NCI-H1694 treated with DMSO at 0.1 percent for 48 hours (cell line): ENCODE measurements around the gene NAA15.
"Not testable (repeated sequence)": the region's sequence is repeated elsewhere in the genome, so short reads cannot be mapped to it uniquely, and the experiment has no call there.

Source experiments
- DNase-seq: peaks from one replicate; lab custom pipeline; 2025; lab: John Stamatoyannopoulos, UW

NAA15 gene

DNA sequence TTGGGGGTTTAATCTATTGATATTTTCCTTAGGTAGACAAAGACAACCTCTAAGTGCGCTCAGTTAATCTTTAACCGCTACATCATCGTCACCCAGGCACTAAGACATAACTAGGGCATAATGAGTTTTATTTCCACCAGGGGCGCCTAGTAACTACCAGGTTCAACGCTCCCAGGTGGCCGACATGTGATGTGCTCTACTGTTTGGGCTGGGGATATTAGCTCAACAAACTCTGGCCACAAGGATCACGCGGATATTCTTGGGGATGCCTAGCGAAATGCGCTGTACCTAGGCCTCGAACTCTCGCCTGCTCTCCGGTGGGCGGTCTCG, 151.7 kb downstream of the NAA15 start:
- peak; percentile 74 for DNase-seq

DNA sequence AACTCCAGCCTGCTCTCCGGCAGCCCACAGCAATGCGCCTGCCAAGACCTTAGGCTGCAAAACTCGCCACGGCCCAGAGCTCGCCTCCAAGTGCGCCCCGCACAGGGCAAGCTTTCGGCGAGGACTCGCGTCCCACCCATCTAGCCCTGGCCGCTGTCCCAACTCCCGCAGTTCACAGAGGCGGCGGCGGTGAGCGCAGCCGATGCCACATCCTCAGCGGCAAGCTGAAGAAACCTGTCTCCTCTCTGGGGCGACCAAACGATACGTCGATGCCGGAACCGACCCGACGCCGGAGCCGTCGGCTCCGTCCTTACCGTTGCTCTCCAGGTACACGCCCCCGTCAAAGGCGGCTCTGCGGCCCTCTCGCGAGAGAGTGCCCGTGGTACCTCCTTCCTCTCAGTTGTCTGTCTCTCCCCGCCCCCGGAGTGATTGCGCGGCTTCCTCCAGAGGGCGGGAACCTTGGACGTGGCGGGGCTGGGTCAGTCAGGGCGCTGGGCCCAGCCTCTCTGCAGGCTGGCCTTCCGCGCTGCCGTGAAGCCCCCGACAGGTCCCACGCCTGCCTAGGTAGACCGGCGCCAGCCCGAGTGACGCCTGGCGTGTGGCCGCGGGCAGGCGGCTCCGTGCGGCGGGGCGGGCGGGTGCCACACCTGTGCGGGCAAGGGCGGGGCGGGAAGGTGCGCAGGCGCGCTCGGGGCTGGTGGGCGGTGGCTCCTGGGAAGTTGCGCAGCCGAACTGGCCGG, 152.2 kb downstream of the NAA15 start:
- peak; percentile 92 for DNase-seq

DNA sequence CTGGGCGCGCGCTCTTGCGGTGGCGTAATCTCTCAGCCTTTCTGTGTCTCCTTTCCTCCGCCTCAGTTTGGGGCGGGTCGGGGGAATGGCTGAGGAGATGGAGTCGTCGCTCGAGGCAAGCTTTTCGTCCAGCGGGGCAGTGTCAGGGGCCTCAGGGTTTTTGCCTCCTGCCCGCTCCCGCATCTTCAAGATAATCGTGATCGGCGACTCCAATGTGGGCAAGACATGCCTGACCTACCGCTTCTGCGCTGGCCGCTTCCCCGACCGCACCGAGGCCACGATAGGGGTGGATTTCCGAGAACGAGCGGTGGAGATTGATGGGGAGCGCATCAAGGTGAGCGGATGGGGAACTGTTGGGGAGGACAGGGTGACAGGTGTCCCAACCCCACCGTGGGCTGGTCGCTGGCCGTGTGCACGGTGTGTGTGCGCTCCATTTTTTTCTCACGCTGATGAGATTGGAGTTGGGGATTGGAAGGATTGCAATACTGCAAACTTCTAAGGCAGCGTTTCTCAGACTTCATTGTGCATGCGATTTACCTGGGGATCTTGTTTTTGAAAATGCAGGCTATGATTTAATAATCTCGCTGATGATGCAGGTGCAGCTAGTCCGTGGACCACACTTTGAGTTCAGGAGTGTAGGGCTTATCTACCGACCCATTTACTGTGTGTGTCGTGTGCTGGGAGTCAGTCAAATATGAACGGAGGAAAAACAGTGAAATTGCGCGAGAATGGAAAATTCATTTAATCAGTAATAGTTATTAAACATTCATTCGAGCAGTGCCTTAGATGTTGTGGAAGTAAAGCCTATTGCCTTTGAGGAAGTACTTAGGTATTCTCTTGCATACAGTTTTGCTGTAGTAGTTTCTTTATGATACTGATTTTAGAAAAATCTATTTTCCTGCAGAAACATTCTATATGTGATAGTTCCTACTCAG, 153.1 kb downstream of the NAA15 start, which contains the start of gene RAB33B:
Gene RAB33B (plus strand): TSS at position 11 of the 935 bp plus-strand sequence. CDS start 75 bp downstream, at position 86.
- DNase-seq, result no peak

DNA sequence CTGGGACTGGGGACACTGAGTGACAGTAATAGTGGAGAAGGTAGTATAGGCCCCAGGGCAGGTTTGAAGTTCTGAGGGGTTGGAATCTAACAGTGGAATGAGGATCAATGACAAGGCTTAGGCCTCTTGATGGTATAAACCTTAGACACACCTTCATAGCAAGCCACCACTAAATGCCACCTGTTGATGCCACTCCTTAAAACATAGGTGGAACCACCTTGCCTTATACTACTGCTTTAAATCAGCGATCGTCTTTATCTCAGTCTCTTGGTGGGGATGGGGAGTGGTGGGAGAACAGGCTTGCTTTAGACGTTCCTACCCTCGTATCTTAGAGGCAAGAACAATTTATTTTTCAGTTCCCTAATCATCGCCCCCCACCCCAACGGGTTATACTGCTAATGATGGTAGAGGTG, 153.8 kb downstream of the NAA15 start:
- no peak for DNase-seq

DNA sequence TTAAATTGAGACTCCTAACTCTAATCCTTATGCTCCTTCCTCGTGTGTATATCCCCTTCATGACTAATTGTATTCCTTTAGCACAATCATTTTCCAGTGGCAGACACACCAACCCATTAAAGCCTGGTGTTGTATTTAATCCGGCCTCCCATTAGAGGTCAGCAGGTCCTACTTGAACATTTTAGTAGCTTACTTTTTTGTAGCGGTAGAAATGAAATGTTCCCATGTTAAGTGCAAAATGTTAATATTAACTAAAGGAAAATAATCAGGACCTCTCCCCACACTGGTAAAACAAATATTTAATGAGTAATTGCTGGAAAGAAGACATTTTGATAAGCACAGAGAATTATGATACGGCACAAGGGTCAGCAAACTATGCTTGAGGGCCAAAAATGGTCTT, 156.0 kb downstream of the NAA15 start:
- DNase-seq, result no peak

DNA sequence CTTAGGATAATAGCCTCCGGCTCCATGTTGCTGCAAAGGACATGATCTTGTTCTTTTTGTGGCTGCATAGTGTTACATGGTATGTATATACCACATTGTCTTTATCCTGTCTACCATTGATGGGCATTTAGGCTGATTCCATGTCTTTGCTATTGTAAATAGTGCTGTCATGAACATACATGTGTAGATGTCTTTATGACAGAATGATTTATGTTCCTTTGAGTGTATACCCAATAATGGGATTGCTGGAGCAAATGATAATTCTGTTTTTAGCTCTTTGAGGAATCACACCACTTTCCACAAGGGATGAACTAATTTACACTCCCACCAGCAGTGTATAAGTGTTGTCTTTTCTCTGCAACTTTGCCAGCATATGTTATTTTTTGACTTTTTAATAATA, 157.2 kb downstream of the NAA15 start:
- no peak for DNase-seq

DNA sequence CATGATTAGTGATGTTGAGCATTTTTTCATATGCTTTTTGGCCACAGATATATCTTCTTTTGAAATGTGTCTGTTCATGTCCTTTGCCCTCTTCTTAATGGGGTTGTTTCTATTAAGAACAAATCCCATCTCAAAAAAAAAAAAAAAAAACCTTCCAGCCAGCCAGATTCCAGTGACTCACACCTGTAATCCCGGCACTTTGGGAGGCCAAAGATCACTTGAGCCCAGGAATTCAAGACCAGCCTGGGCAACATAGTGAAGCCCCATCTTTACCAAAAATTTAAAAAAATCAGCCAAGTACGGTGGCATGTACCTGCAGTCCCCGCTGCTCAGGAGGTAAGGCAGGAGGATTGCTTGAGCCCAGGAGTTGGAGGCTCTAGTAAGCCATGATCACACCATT, 157.7 kb downstream of the NAA15 start:
- DNase-seq, result no peak

DNA sequence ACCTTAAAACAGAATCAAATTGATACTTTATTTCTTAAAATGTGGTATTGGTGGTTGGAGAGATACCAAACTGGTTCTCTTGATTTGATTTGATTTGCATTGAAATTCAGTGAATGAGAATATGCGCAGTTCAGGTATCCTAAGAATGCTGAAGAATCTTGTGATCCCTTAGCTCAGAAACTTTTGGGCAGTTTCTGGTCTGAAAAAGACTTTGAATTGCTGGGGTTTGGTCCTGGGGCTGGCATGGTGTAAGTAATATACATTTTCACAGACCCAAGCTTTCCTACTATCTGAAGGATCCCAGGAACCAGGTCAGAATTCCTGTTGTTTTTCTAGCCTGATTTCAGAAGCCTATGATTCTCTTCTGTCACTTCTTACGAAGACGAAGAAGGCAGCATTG, 159.3 kb downstream of the NAA15 start:
- DNase-seq, result no peak

DNA sequence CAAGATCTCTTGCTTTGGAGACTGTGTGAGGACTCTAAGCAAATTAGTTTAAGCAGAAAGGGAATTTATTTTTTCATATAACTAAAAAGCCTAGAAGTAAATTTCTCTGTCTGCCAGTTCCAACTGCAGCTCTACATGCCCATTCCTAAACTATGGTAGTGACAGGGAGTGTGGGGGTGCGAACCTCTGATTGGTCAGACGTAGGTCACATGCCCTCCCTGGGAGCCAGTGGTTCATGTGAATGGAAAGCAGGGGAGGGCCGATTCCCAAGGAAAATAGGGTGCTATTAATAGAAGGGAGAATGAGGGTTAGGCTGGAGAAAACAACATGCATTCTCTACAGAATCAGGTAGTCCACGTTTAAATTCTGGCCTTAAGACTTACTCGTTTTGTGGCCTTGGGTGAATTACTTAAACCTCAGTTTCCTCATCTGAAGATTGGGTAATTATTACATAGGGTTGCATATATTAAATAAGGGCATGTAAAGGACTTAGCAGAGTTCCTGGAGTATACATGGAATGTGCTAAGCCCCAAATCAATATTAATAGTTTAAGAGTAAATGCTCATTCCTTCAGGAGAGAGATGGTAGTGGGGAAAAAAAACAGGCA, 159.8 kb downstream of the NAA15 start:
- no peak for DNase-seq

DNA sequence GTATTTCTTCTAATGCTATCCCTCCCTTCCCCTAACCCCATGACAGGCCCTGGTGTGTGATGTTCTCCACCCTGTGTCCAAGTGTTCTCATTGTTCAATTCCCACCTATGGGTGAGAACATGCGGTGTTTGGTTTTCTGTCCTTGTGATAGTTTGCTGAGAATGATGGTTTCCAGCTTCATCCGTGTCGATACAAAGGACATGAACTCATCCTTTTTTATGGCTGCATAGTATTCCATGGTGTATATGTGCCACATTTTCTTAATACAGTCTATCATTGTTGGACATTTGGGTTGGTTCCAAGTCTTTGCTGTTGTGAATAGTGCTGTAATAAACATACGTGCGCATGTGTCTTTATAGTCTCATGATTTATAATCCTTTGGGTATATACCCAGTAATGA, 163.2 kb downstream of the NAA15 start:
- DNase-seq, result not testable (repeated sequence)

DNA sequence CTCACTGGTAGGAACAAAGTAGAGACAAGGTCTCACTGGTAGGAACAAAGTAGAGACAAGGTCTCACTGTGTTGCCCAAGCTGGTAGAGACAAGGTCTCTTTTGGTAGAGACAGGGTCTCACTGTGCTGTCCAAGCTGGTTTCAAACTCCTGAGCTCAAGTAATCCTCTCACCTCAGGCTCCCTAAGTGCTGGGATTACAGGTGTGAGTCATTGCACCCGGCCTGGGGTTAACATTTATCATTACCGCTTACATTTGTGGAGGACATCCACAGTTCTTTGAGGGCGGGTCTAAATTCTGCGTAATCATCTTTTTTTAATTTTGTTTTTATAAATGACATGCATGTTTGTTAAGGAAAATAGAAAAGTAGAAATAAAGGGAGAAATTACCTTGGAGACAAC, 164.6 kb downstream of the NAA15 start:
- no peak for DNase-seq

DNA sequence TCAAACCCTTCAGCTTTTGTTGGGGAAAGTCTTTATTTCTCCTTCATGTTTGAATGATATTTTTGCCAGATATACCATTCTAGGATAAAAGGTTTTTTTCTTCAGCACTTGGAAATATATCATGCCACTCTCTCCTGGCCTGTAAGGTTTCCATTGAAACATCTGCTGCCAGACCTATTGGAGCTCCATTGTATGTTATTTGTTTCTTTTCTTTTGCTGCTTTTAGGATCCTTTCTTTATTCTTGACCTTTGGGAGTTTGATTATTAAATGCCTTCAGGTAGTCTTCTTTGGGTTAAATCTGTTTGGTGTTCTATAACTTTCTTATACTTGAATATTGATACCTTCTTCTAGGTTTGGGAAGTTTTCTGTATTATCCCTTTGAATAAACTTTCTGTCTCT, 167.5 kb downstream of the NAA15 start:
- DNase-seq, result not testable (repeated sequence)

DNA sequence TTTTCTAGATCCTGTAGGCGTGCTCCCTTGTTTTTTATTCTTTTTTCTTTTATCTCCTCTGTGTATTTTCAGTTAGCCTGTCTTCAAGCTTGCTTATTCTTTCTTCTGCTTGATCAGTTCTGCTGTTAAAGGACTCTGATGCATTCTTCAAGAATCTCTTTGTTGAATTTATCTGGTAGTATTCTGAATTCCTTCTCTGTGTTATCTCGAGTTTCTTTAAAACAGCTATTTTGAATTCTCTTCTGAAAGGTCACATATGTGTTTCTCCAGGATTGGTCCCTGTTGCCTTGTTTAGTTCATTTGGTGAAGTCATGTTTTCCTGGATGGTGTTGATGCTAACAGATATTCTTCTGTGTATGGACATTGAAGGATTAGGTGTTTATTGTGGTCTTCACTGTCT, 167.9 kb downstream of the NAA15 start:
- no peak for DNase-seq
